ENCODE data around the gene ENTPD7.
A peak's percentile ranks its signal among the peaks of the same experiment; 100 is the strongest.
"Not testable (repeated sequence)": the region's sequence is repeated elsewhere in the genome, so short reads cannot be mapped to it uniquely, and the experiment has no call there.

Gene ENTPD7

GRCh38 chr10:99695761-99696160, 36.5 kb downstream of the ENTPD7 start:
- no peak for DNase-seq

GRCh38 chr10:99698504-99699080, 39.3 kb downstream of the ENTPD7 start:
- no peak for DNase-seq

GRCh38 chr10:99700649-99701048, 41.3 kb downstream of the ENTPD7 start:
- DNase-seq = no peak

- DNase-seq = no peak
These were observed 49.2 kb downstream of the ENTPD7 start for GRCh38 chr10:99708428-99709012.

GRCh38 chr10:99709480-99710229, 50.3 kb downstream of the ENTPD7 start:
- DNase-seq = no peak

- DNase-seq = no peak
These were observed 51.9 kb downstream of the ENTPD7 start for GRCh38 chr10:99711129-99711719.

GRCh38 chr10:99714446-99714845, 55.1 kb downstream of the ENTPD7 start:
- DNase-seq = no peak

GRCh38 chr10:99720387-99720786, 61.1 kb downstream of the ENTPD7 start:
- no peak for DNase-seq

GRCh38 chr10:99730026-99730425, 70.7 kb downstream of the ENTPD7 start:
- no peak for DNase-seq

- DNase-seq = no peak
These were observed 72.2 kb downstream of the ENTPD7 start for GRCh38 chr10:99731306-99732032.

- peak; percentile 81 for DNase-seq
These were observed 72.9 kb downstream of the ENTPD7 start, which contains the start of the genes COX15 and CUTC for GRCh38 chr10:99732033-99732842. Gene COX15, minus strand, starts transcription at chr10:99732127. Its CDS starts 78 bp downstream, at chr10:99732049. Gene CUTC, plus strand, starts transcription at chr10:99732234. Its CDS starts 115 bp downstream, at chr10:99732349.

GRCh38 chr10:99733366-99733765, 74.1 kb downstream of the ENTPD7 start:
- DNase-seq = peak; percentile 44

GRCh38 chr10:99734111-99734510, 74.8 kb downstream of the ENTPD7 start:
- not testable (repeated sequence) for DNase-seq

GRCh38 chr10:99740260-99740659, 81.0 kb downstream of the ENTPD7 start:
- DNase-seq = no peak

- DNase-seq = no peak
These were observed 81.7 kb downstream of the ENTPD7 start for GRCh38 chr10:99740933-99741559.

GRCh38 chr10:99742254-99742653, 82.9 kb downstream of the ENTPD7 start:
- DNase-seq = no peak

- DNase-seq = no peak
These were observed 83.4 kb downstream of the ENTPD7 start for GRCh38 chr10:99742701-99743100.

GRCh38 chr10:99743841-99744240, 84.5 kb downstream of the ENTPD7 start:
- no peak for DNase-seq

GRCh38 chr10:99746166-99746565, 86.9 kb downstream of the ENTPD7 start:
- not testable (repeated sequence) for DNase-seq

- DNase-seq = no peak
These were observed 89.6 kb downstream of the ENTPD7 start for GRCh38 chr10:99748823-99749451.

GRCh38 chr10:99750641-99751040, 91.3 kb downstream of the ENTPD7 start:
- no peak for DNase-seq
